ENCODE measurements around the gene CALML4.
"Not testable (repeated sequence)": the region's sequence is repeated elsewhere in the genome, so short reads cannot be mapped to it uniquely, and the experiment has no call there.

The CALML4 gene

DNA sequence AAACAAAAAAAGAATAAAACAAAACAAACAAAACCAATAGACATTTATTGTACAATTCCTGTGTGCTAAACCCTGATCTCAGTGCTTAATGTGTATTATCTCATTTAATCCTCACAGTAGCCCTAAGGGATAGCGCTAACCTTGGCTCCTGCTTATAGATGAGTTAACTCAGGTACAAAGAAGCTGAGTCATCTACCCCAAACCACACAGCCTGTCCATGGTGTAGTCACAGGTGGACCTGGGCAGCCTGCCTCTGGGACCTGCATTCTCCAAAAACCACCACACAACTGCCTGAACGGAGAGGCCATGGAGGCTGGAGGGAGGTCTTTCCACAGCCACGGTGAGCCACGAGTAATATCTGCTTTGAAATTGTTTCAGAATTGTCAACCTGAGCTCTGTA, 29.9 kb upstream of the CALML4 start:
- in situ Hi-C loops (cut with HindIII; ENCODE audit: low sequenced_read_pairs), result no loop called here
- TF ChIP-seq, protein P1, sequence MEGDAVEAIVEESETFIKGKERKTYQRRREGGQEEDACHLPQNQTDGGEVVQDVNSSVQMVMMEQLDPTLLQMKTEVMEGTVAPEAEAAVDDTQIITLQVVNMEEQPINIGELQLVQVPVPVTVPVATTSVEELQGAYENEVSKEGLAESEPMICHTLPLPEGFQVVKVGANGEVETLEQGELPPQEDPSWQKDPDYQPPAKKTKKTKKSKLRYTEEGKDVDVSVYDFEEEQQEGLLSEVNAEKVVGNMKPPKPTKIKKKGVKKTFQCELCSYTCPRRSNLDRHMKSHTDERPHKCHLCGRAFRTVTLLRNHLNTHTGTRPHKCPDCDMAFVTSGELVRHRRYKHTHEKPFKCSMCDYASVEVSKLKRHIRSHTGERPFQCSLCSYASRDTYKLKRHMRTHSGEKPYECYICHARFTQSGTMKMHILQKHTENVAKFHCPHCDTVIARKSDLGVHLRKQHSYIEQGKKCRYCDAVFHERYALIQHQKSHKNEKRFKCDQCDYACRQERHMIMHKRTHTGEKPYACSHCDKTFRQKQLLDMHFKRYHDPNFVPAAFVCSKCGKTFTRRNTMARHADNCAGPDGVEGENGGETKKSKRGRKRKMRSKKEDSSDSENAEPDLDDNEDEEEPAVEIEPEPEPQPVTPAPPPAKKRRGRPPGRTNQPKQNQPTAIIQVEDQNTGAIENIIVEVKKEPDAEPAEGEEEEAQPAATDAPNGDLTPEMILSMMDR (IDR thresholded peaks at IDR 0.05; ENCODE audit: low read depth, low read length, missing control alignments), result no peak
- no peak overlapping the region for H3K4me3 ChIP-seq (ENCODE audit: low read depth, low read length)
- DNase-seq (ENCODE audit: low read depth), result no peak

DNA sequence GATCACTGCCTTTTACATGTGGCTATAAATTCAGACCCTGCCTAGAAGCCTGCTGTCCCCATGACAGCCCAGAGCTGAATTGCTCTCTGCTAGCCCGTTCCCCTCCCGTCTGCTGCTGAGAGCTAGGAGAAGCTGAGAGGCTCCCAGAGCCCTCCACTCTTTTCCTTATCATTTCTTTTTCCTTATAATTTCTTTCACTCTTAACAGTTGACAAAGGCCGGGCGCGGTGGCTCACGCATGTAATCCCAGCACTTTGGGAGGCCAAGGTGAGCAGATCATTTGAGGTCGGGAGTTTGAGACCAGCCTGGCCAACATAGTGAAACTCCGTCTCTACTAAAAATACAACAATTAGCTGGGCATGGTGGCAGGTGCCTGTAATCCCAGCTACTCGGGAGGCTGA, 29.4 kb upstream of the CALML4 start:
- DNase-seq (ENCODE audit: low read depth); in situ Hi-C loops (cut with HindIII; ENCODE audit: low sequenced_read_pairs): not testable (repeated sequence)

DNA sequence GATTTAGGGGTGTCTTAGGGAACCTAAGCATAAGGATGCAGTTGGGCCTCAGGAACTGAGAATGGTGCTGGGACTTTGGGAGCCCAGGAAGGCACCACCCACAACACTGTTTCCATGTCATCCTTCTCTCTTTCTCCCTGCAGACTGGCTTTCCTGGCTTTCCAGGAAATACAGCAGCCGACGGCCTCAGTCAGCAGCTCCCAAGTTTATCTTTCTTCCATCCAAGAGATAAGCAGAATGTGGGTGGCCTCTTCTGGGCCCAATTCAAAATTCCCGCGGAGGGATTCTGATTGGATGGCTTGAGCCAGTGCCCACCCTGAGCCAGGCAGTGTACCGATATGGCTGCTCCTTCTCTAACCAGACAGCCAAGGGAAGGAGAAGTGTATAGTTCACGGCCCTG, 28.9 kb upstream of the CALML4 start:
- TF ChIP-seq, protein P1 (IDR thresholded peaks at IDR 0.05; ENCODE audit: low read depth, low read length, missing control alignments), result no peak
- no peak for DNase-seq (ENCODE audit: low read depth)
- in situ Hi-C loops (cut with HindIII; ENCODE audit: low sequenced_read_pairs), result no loop called here

More for the DNA sequence above, 29.4 kb upstream of the CALML4 start:
- H3K4me3 ChIP-seq (ENCODE audit: low read depth, low read length), result not testable (repeated sequence)

DNA sequence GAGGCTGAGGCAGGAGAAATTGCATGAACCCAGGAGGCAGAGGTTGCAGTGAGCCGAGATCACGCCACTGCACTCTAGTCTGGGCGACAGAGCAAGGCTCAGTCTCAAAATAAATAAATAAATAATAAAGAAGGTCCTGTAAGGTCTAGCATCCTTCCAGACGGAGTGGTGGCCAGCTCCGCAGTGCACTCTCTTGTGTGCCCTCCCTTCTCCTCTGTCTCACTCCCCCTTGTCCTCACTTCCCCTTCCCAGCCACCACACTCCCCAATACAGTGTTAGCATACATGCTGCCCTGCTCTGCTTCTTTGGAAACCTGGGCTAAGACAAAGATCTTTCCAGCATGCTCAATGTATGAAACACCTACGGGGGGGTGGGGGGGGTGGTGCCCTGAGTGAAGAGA, 27.8 kb upstream of the CALML4 start:
- in situ Hi-C loops (cut with HindIII; ENCODE audit: low sequenced_read_pairs), result no loop called here
- DNase-seq (ENCODE audit: low read depth), result no peak
- H3K4me3 ChIP-seq (ENCODE audit: low read depth, low read length), result no peak overlapping the region
- TF ChIP-seq, protein P1 (IDR thresholded peaks at IDR 0.05; ENCODE audit: low read depth, low read length, missing control alignments), result no peak

More for the DNA sequence above, 28.9 kb upstream of the CALML4 start:
- no peak overlapping the region for H3K4me3 ChIP-seq (ENCODE audit: low read depth, low read length)

DNA sequence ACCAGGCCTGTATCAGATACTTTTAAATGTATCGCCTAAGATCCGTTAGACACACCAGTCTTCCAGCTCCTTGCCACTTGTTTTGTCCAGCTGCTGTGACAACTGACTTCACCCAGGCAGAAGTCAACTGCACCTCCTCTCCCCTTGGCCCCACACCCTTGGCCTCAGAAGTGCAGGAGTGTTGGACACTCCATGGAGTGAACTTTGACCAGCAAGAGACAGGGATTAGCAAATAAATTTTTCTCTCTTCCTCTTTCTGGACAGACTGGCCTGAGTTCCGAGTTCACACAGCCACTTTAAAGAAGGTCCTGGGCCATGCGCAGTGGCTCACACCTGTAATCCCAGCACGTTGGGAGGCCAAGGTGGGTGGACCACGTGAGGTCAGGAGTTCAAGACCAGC, 27.3 kb upstream of the CALML4 start:
- TF ChIP-seq, protein P1 (IDR thresholded peaks at IDR 0.05; ENCODE audit: low read depth, low read length, missing control alignments), result no peak
- H3K4me3 ChIP-seq (ENCODE audit: low read depth, low read length), result no peak overlapping the region
- in situ Hi-C loops (cut with HindIII; ENCODE audit: low sequenced_read_pairs), result no loop called here
- DNase-seq (ENCODE audit: low read depth), result no peak

DNA sequence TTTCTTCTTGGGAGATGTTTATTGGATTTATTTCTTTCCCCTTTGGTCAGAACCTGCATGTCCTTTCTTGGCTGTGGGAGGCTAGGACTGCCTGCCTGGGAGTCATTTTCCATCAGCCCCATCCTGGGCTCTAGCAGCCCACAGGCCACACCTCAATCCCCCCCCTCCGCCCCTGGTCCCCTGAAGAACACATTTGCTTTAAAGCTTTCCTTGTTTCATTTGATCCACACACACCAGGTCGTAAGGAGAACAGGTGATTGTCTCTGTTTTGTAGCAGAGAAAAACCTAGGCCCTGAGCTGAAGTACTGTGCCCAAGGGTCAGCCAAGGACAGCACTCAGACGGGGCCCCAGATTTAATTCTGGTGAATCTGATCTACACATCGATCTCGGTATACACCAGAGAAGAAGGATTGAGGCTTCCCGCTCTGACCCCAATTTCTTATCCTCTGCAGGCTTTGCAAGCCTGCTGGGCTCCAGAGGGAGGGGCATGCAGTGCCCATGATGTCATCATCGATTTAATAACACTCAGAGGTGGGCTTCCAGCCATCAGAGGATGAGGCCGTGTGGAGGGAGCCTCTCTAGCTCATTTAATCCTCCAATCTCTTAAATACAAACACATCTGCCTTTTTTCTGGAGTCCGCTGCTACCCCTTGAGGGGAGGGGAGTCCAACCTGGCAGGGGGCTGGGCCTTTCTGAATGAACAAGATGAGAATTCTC, 26.1 kb upstream of the CALML4 start:
- in situ Hi-C loops (cut with HindIII; ENCODE audit: low sequenced_read_pairs), result no loop called here
- DNase-seq (ENCODE audit: low read depth), result no peak
- H3K4me3 ChIP-seq (ENCODE audit: low read depth, low read length), result no peak overlapping the region
- TF ChIP-seq, protein P1 (IDR thresholded peaks at IDR 0.05; ENCODE audit: low read depth, low read length, missing control alignments), result no peak

DNA sequence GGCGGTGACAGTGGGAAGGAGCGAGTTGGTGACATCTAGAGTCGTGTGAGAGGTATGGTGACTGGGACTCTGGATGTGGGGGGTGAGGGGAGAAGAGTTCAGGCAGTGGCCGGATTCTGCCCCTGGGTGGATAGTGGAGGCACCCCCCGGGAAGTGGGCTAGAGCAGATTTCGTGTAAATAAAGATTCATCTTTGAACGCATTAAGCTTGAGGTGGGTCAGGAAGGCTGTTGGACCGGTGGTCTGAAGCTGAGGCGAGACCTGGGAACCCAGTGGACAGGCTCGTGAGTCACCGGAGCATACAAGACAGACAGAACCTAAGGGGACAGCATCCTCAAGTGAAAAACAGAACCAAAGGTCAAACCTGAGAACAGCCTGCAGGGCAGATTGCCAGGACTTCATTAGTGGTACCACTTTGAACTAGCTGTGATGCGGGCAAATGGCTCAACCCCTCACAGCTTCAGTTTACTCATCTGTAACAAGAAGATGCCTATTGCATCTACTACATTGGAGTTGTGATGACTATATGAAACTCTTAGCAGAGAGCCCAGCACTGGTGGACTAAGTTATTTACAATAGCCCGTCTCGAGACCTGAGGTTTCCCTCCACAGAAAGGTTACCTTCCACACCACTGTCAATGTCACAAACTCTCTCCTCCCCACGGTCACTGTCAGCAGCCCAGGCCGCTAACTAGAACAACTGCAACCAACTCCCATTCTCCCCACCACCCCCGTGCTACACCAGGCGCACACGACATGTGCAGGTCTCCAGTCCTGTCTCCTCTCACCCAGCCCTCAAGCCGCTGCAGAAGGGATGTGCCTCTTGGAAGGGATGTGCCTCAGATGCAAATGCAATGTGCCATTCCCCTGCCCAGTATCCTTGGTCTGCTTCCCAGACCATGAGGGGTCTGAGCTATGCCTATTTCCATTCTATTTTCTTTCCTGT, 25.3 kb upstream of the CALML4 start:
- peak overlapping the region; percentile 81 for H3K4me3 ChIP-seq (ENCODE audit: low read depth, low read length)
- in situ Hi-C loops (cut with HindIII; ENCODE audit: low sequenced_read_pairs), result no loop called here
- TF ChIP-seq, protein P1 (IDR thresholded peaks at IDR 0.05; ENCODE audit: low read depth, low read length, missing control alignments), result no peak
- DNase-seq (ENCODE audit: low read depth), result no peak
